Activated CD4-positive, alpha-beta T cell treated with anti-CD3 and anti-CD28 coated beads, Interleukin-2, amount 10 ng/mL, durations not matched to agents 7 days and 5 days (primary cell): ENCODE results near the gene IGSF6. TPM values are rescaled to one million over a fixed set of nuclear protein-coding genes. Genes with fewer than 3 reads are reported as not detected.
"Not testable (repeated sequence)": the region's sequence is repeated elsewhere in the genome, so short reads cannot be mapped to it uniquely, and the experiment has no call there.

Source experiments
- CTCF ChIA-PET: fragments of 350-600 bp; sonication (Branson Sonifier 250); formaldehyde crosslinking; loops from one replicate; lab custom pipeline; 2021; ENCODE audit warnings: antibody characterized with exemption; lab: Charles Lee
- POLR2A ChIA-PET: fragments of 350-600 bp; sonication (Branson Sonifier 250); formaldehyde crosslinking; loops from one replicate; lab custom pipeline; 2021; ENCODE audit warnings: antibody characterized with exemption; lab: Charles Lee
- DNase-seq: peaks from one replicate; pipeline ENCODE4 v3.0.0-alpha.2; 2020
- H3K27ac Mint-ChIP-seq: one replicate; pipeline ENCODE4 v1.8.0; 2021; ENCODE audit warnings: mild to moderate bottlenecking, moderate library complexity, mixed read lengths
- H3K27me3 Mint-ChIP-seq: one replicate; pipeline ENCODE4 v1.8.0; 2021; ENCODE audit warnings: mixed read lengths
- H3K36me3 Mint-ChIP-seq: one replicate; pipeline ENCODE4 v1.8.0; 2021; ENCODE audit warnings: low read depth, mixed read lengths
- H3K4me1 Mint-ChIP-seq: one replicate; pipeline ENCODE4 v1.8.0; 2021; ENCODE audit warnings: mixed read lengths
- H3K4me3 Mint-ChIP-seq: one replicate; pipeline ENCODE4 v1.8.0; 2021; ENCODE audit warnings: mild to moderate bottlenecking, moderate library complexity, mixed read lengths
- H3K9me3 Mint-ChIP-seq: one replicate; pipeline ENCODE4 v1.8.0; 2021; ENCODE audit warnings: mixed read lengths
- total RNA-seq, 2 experiments: library from RNA; stranded (reverse); gene quantifications; one replicate each; pipeline ENCODE4 v1.2.3, GENCODE V29; 2021

Gene IGSF6
- total RNA-seq, 2 experiments from 2014 or later, result 0.15 to 0.25 TPM

GRCh38 chr16:21634216-21634615 lies 18.2 kb downstream of the IGSF6 start:
- Mint-ChIP-seq H3K27me3 (no peaks in the 10 kb centered on the region), H3K4me1 (peaks cover 19% of the 10 kb centered on the region), H3K36me3 (peaks cover 12% of the 10 kb centered on the region), H3K4me3 (no peak overlapping the region), H3K9me3 (peaks cover 5% of the 10 kb centered on the region), H3K27ac (no peak overlapping the region)
- POLR2A ChIA-PET, result no interaction called here
- no peak for DNase-seq
- CTCF ChIA-PET, result interaction anchor here (0.9 kb wide), 1 partner anchor 37 kb away, joined by 3 read pairs; no protein-coding TSS in a partner anchor

- H3K9me3 Mint-ChIP-seq, DNase-seq, H3K27me3 Mint-ChIP-seq, H3K4me3 Mint-ChIP-seq, POLR2A ChIA-PET, CTCF ChIA-PET, H3K4me1 Mint-ChIP-seq, H3K27ac Mint-ChIP-seq: not testable (repeated sequence)
- H3K36me3 Mint-ChIP-seq, result peaks cover 31% of the 10 kb centered on the region
Observed at GRCh38 chr16:21631951-21632575, 20.3 kb downstream of the IGSF6 start.

GRCh38 chr16:21631376-21631775 lies 21.0 kb downstream of the IGSF6 start:
- H3K36me3 Mint-ChIP-seq, result peaks cover 37% of the 10 kb centered on the region
- H3K27ac Mint-ChIP-seq, H3K4me3 Mint-ChIP-seq, DNase-seq, CTCF ChIA-PET, H3K27me3 Mint-ChIP-seq, POLR2A ChIA-PET, H3K9me3 Mint-ChIP-seq: not testable (repeated sequence)
- peaks cover 16% of the 10 kb centered on the region for H3K4me1 Mint-ChIP-seq

- H3K27ac Mint-ChIP-seq, DNase-seq, H3K4me3 Mint-ChIP-seq, POLR2A ChIA-PET, H3K27me3 Mint-ChIP-seq, CTCF ChIA-PET, H3K9me3 Mint-ChIP-seq: not testable (repeated sequence)
- H3K4me1 Mint-ChIP-seq, result peaks cover 21% of the 10 kb centered on the region
- peaks cover 42% of the 10 kb centered on the region for H3K36me3 Mint-ChIP-seq
Observed at GRCh38 chr16:21630866-21631265, 21.5 kb downstream of the IGSF6 start.

GRCh38 chr16:21629616-21630539 lies 22.5 kb downstream of the IGSF6 start:
- POLR2A ChIA-PET, H3K27ac Mint-ChIP-seq, H3K4me3 Mint-ChIP-seq, DNase-seq, H3K27me3 Mint-ChIP-seq, H3K9me3 Mint-ChIP-seq: not testable (repeated sequence)
- Mint-ChIP-seq H3K4me1 (peaks cover 30% of the 10 kb centered on the region), H3K36me3 (peaks cover 46% of the 10 kb centered on the region)
- CTCF ChIA-PET, result interaction anchor here (1.1 to 1.2 kb wide), 2 partner anchors 8 to 16 kb away, joined by 4 read pairs; no protein-coding TSS in a partner anchor

- DNase-seq, result no peak
- H3K9me3 Mint-ChIP-seq, result peaks cover 8% of the 10 kb centered on the region
- H3K27me3 Mint-ChIP-seq, result no peaks in the 10 kb centered on the region
- POLR2A ChIA-PET, result no interaction called here
- H3K4me1 Mint-ChIP-seq, result peaks cover 36% of the 10 kb centered on the region
- no peak overlapping the region for H3K4me3 Mint-ChIP-seq
- peaks cover 52% of the 10 kb centered on the region for H3K36me3 Mint-ChIP-seq
- CTCF ChIA-PET, result interaction anchor here (1.2 to 1.7 kb wide), 2 partner anchors 9 to 17 kb away, joined by 3 to 4 read pairs; no protein-coding TSS in a partner anchor
- no peak overlapping the region for H3K27ac Mint-ChIP-seq
Observed at GRCh38 chr16:21628772-21629171, 23.6 kb downstream of the IGSF6 start.

- POLR2A ChIA-PET, result no interaction called here
- peaks cover 56% of the 10 kb centered on the region for H3K36me3 Mint-ChIP-seq
- DNase-seq, result no peak
- peak overlapping the region; percentile 48 for H3K27ac Mint-ChIP-seq
- no peaks in the 10 kb centered on the region for H3K27me3 Mint-ChIP-seq
- peaks cover 8% of the 10 kb centered on the region for H3K9me3 Mint-ChIP-seq
- H3K4me3 Mint-ChIP-seq, result no peak overlapping the region
- CTCF ChIA-PET, result interaction anchor here (1.7 kb wide), 1 partner anchor 10 kb away, joined by 3 read pairs; no protein-coding TSS in a partner anchor
- H3K4me1 Mint-ChIP-seq, result peaks cover 39% of the 10 kb centered on the region
Observed at GRCh38 chr16:21628121-21628726, 24.2 kb downstream of the IGSF6 start.

- Mint-ChIP-seq H3K4me3 (peak overlapping the region; percentile 0), H3K36me3 (peaks cover 56% of the 10 kb centered on the region), H3K9me3 (peaks cover 8% of the 10 kb centered on the region), H3K27me3 (no peaks in the 10 kb centered on the region), H3K27ac (peak overlapping the region; percentile 52), H3K4me1 (peaks cover 49% of the 10 kb centered on the region)
- peak; percentile 40 for DNase-seq
- POLR2A ChIA-PET, result no interaction called here
- CTCF ChIA-PET, result interaction anchor here (0.9 to 1.3 kb wide), 3 partner anchors 18 to 29 kb away, joined by 3 read pairs; no protein-coding TSS in a partner anchor
Observed at GRCh38 chr16:21626659-21627277, 25.6 kb downstream of the IGSF6 start.

- no peak overlapping the region for H3K4me3 Mint-ChIP-seq
- peaks cover 67% of the 10 kb centered on the region for H3K4me1 Mint-ChIP-seq
- H3K9me3 Mint-ChIP-seq, result peaks cover 8% of the 10 kb centered on the region
- no peak overlapping the region for H3K27ac Mint-ChIP-seq
- H3K36me3 Mint-ChIP-seq, result peaks cover 58% of the 10 kb centered on the region
- ChIA-PET CTCF (interaction anchor here (0.6 to 1.3 kb wide), 2 partner anchors 19 to 75 kb away, joined by 3 to 4 read pairs; no protein-coding TSS in a partner anchor), POLR2A (no interaction called here)
- DNase-seq, result no peak
- no peaks in the 10 kb centered on the region for H3K27me3 Mint-ChIP-seq
Observed at GRCh38 chr16:21625026-21625425, 27.4 kb downstream of the IGSF6 start.

GRCh38 chr16:21622545-21622944 lies 29.9 kb downstream of the IGSF6 start:
- Mint-ChIP-seq H3K4me1 (peaks cover 75% of the 10 kb centered on the region), H3K27me3 (no peaks in the 10 kb centered on the region), H3K27ac (peak overlapping the region; percentile 69), H3K9me3 (no peaks in the 10 kb centered on the region), H3K36me3 (peaks cover 54% of the 10 kb centered on the region), H3K4me3 (no peak overlapping the region)
- CTCF ChIA-PET, result interaction anchor here (0.9 to 2.0 kb wide), 3 partner anchors 7 to 19 kb away, joined by 3 to 4 read pairs (median 4); no protein-coding TSS in a partner anchor
- DNase-seq, result no peak
- POLR2A ChIA-PET, result no interaction called here

GRCh38 chr16:21620592-21620991 lies 31.8 kb downstream of the IGSF6 start:
- H3K9me3 Mint-ChIP-seq, result no peaks in the 10 kb centered on the region
- peak overlapping the region; percentile 73 for H3K27ac Mint-ChIP-seq
- ChIA-PET CTCF (interaction anchor here (0.9 to 2.0 kb wide), 3 partner anchors 9 to 36 kb away, joined by 4 to 7 read pairs (median 4); no protein-coding TSS in a partner anchor), POLR2A (no interaction called here)
- no peak for DNase-seq
- no peak overlapping the region for H3K4me3 Mint-ChIP-seq
- H3K4me1 Mint-ChIP-seq, result peaks cover 72% of the 10 kb centered on the region
- H3K27me3 Mint-ChIP-seq, result no peaks in the 10 kb centered on the region
- H3K36me3 Mint-ChIP-seq, result peaks cover 42% of the 10 kb centered on the region
